H1 (cell line): ENCODE data around the gene LILRB3. TPM values are rescaled to one million over a fixed set of nuclear protein-coding genes. Genes with fewer than 3 reads are reported as not detected.

Experiments
- CTCF ChIA-PET: fragments of 300-600 bp; sonication (Branson Sonifier 250); formaldehyde crosslinking; loops from one replicate; lab custom pipeline; 2021; ENCODE audit not compliant: partially characterized antibody; lab: Charles Lee
- POLR2A ChIA-PET: fragments of 300-600 bp; sonication (Branson Sonifier 250); formaldehyde crosslinking; loops from one replicate; lab custom pipeline; 2021; ENCODE audit warnings: inconsistent platforms; ENCODE audit not compliant: partially characterized antibody; lab: Charles Lee
- DNase-seq, 2 experiments: peaks; one replicate each; pipeline versions ENCODE4 v3.0.0 to v3.0.0-alpha.2; 2010 to 2022; ENCODE audit warnings: low spot score in 2 of 2, low read depth in 1 of 2, mixed read lengths in 1 of 2
- FAIRE-seq: peaks from 2 replicates; lab custom pipeline; 2011; peaks lifted over from hg19 to GRCh38; lab: Jason Lieb, UNC
- H2AFZ ChIP-seq: 2 replicates; pipeline ENCODE4 v1.8.1; 2012; ENCODE audit warnings: low read length, inconsistent platforms
- H2AK5ac ChIP-seq: 2 replicates; pipeline ENCODE4 v1.6.1; 2013; ENCODE audit warnings: low read depth, low read length
- H2BK120ac ChIP-seq: replicated peaks from 2 replicates; pipeline ENCODE3; 2013; ENCODE audit warnings: low read depth, low read length, inconsistent platforms
- H2BK12ac ChIP-seq: 2 replicates; pipeline ENCODE4 v1.6.1; 2013; ENCODE audit warnings: low read depth, low read length
- H2BK15ac ChIP-seq: 2 replicates; pipeline ENCODE4 v1.6.1; 2013; ENCODE audit warnings: low read length
- H2BK20ac ChIP-seq: 2 replicates; pipeline ENCODE4 v1.6.1; 2013; ENCODE audit warnings: low read length
- H2BK5ac ChIP-seq: 2 replicates; pipeline ENCODE4 v1.6.1; 2013; ENCODE audit warnings: low read depth, low read length
- H3K14ac ChIP-seq: 2 replicates; pipeline ENCODE4 v1.6.1; 2013; ENCODE audit warnings: inconsistent platforms; ENCODE audit not compliant: insufficient read length
- H3K18ac ChIP-seq: 2 replicates; pipeline ENCODE4 v1.6.1; 2013; ENCODE audit warnings: low read length; ENCODE audit errors: extremely low read depth
- H3K23ac ChIP-seq: 2 replicates; pipeline ENCODE4 v1.6.1; 2013; ENCODE audit warnings: inconsistent platforms; ENCODE audit not compliant: insufficient read length
- H3K23me2 ChIP-seq: 2 replicates; pipeline ENCODE4 v1.6.1; 2013; ENCODE audit warnings: low read depth, low read length
- H3K27ac ChIP-seq: 2 replicates; pipeline ENCODE4 v1.6.1; 2011; ENCODE audit warnings: low read depth, low read length, inconsistent platforms
- H3K27me3 ChIP-seq, 4 experiments: replicated peaks in 1 of 4; 1 replicate in 1 of 4; 2 replicates in 3 of 4; pipeline versions ENCODE4 v1.6.1 to v1.8.1; 2011 to 2013; ENCODE audit warnings: low read length in 3 of 4, mild to moderate bottlenecking in 3 of 4, inconsistent platforms in 2 of 4, mixed read lengths in 2 of 4, moderate library complexity in 1 of 4; ENCODE audit not compliant: control insufficient read depth in 3 of 4, insufficient read depth in 3 of 4; ENCODE audit errors: extremely low read depth in 1 of 4
- H3K36me3 ChIP-seq, 4 experiments: 2 replicates each; pipeline versions ENCODE4 v1.6.1 to v1.8.1; 2011 to 2013; ENCODE audit warnings: mild to moderate bottlenecking in 4 of 4, low read length in 3 of 4, moderate library complexity in 2 of 4, control low read depth in 1 of 4, inconsistent platforms in 1 of 4; ENCODE audit not compliant: insufficient read depth in 4 of 4, control insufficient read depth in 2 of 4
- H3K4ac ChIP-seq: replicated peaks from 2 replicates; pipeline ENCODE3; 2013; ENCODE audit warnings: low read length, low read depth, mixed read lengths, inconsistent platforms; ENCODE audit not compliant: insufficient read length
- H3K4me1 ChIP-seq, 4 experiments: replicated peaks in 1 of 4; 1 replicate in 1 of 4; 2 replicates in 3 of 4; pipeline versions ENCODE4 v1.6.1 to v1.8.1; 2011 to 2013; ENCODE audit warnings: low read length in 3 of 4, inconsistent platforms in 2 of 4, mixed read lengths in 1 of 4; ENCODE audit not compliant: insufficient read depth in 4 of 4, control insufficient read depth in 3 of 4
- H3K4me2 ChIP-seq, 2 experiments: 2 replicates each; pipeline versions ENCODE4 v1.6.1 to v1.8.1; 2011 to 2013; ENCODE audit warnings: low read depth in 2 of 2, low read length in 2 of 2, control low read depth in 1 of 2, inconsistent platforms in 1 of 2, mild to moderate bottlenecking in 1 of 2; ENCODE audit not compliant: insufficient read depth in 1 of 2
- H3K4me3 ChIP-seq, 4 experiments: fragments of 200-600, 300-600 bp in 1 of 4; sonication (generic), shearing (Covaris generic), sonication (Bioruptor Twin) in 1 of 4; 2 replicates each; pipeline versions ENCODE4 v1.5.1 to v1.8.1; 2011 to 2016; ENCODE audit warnings: low read length in 4 of 4, low read depth in 3 of 4, control low read depth in 2 of 4, inconsistent platforms in 2 of 4, mild to moderate bottlenecking in 2 of 4, mixed read lengths in 1 of 4, moderate library complexity in 1 of 4; ENCODE audit not compliant: insufficient read depth in 2 of 4; ENCODE audit errors: extremely low read depth in 1 of 4
- H3K56ac ChIP-seq: replicated peaks from 2 replicates; pipeline ENCODE3; 2013; ENCODE audit warnings: low read depth, mild to moderate bottlenecking, mixed read lengths, low read length, inconsistent platforms; ENCODE audit not compliant: insufficient read length
- H3K79me1 ChIP-seq: 2 replicates; pipeline ENCODE4 v1.6.1; 2013; ENCODE audit warnings: low read depth, low read length, control low read depth
- H3K79me2 ChIP-seq, 2 experiments: 2 replicates each; pipeline versions ENCODE4 v1.6.1 to v1.8.1; 2012 to 2013; ENCODE audit warnings: low read length in 2 of 2, mild to moderate bottlenecking in 2 of 2, inconsistent platforms in 1 of 2; ENCODE audit not compliant: insufficient read depth in 2 of 2, control insufficient read depth in 1 of 2
- H3K9ac ChIP-seq, 4 experiments: replicated peaks in 1 of 4; 1 replicate in 1 of 4; 2 replicates in 3 of 4; pipeline versions ENCODE4 v1.6.1 to v1.8.1; 2011 to 2013; ENCODE audit warnings: low read depth in 3 of 4, low read length in 3 of 4, control low read depth in 2 of 4, mild to moderate bottlenecking in 2 of 4, moderate library complexity in 2 of 4, inconsistent platforms in 1 of 4; ENCODE audit errors: extremely low read depth in 1 of 4
- H3K9me3 ChIP-seq, 2 experiments: 2 replicates each; pipeline versions ENCODE4 v1.6.1 to v1.8.1; 2012 to 2013; ENCODE audit warnings: mild to moderate bottlenecking in 2 of 2, moderate library complexity in 2 of 2, control low read depth in 1 of 2, inconsistent platforms in 1 of 2, low read depth in 1 of 2, low read length in 1 of 2, mixed read lengths in 1 of 2; ENCODE audit not compliant: insufficient read depth in 2 of 2
- H4K20me1 ChIP-seq, 2 experiments: replicated peaks in 1 of 2; 2 replicates each; pipeline versions ENCODE3 to v1.8.1; 2011 to 2013; ENCODE audit warnings: inconsistent platforms in 2 of 2, low read length in 2 of 2, mild to moderate bottlenecking in 1 of 2; ENCODE audit not compliant: insufficient read depth in 2 of 2, control insufficient read depth in 1 of 2
- H4K5ac ChIP-seq: 2 replicates; pipeline ENCODE4 v1.6.1; 2013; ENCODE audit warnings: low read length, low read depth, mixed read lengths, inconsistent platforms; ENCODE audit not compliant: insufficient read length
- H4K8ac ChIP-seq: 2 replicates; pipeline ENCODE4 v1.8.0; 2013; ENCODE audit warnings: mild to moderate bottlenecking, moderate library complexity, low read length, inconsistent platforms; ENCODE audit not compliant: insufficient read depth; ENCODE audit errors: extremely low read depth
- H4K91ac ChIP-seq: replicated peaks from 2 replicates; pipeline ENCODE3; 2013; ENCODE audit warnings: low read length, mixed read lengths, inconsistent platforms; ENCODE audit not compliant: insufficient read length
- JUND ChIP-seq: IDR thresholded peaks from 2 replicates; pipeline ENCODE4 v1.6.1; 2011; ENCODE audit warnings: mild to moderate bottlenecking, improper control_type of control experiment, low read length
- WGBS, 2 experiments: shearing (Covaris generic) in 1 of 2; methylation state at CpG; one replicate each; pipeline versions ENCODE4 v1.1.6 to v1.1.7; 2013 to 2015; ENCODE audit warnings: low lambda C conversion rate in 2 of 2, mixed read lengths in 2 of 2, inconsistent platforms in 1 of 2, low coverage in 1 of 2, missing lambda C conversion rate in 1 of 2; ENCODE audit not compliant: insufficient replicate concordance in 2 of 2, insufficient coverage in 1 of 2, insufficient read length in 1 of 2; ENCODE audit errors: extremely low coverage in 1 of 2, missing lambda C conversion rate in 1 of 2; 5-methylcytosine and 5-hydroxymethylcytosine counted together
- polyA plus RNA-seq, 7 experiments: library from polyadenylated mRNA; depleted of rRNA in 3 of 7; stranded (reverse) in 5 of 7; unstranded in 2 of 7; fragments of >200 nt in 5 of 7; fragments of 200-250 nt in 2 of 7; gene quantifications; 1 replicate in 5 of 7; 2 replicates in 1 of 7; 4 replicates in 1 of 7; pipeline versions ENCODE4 v1.2.1 to v1.2.3, GENCODE V29; 2011 to 2013; ENCODE audit warnings: missing spikeins in 2 of 7, mixed read lengths in 2 of 7
- total RNA-seq: library from RNA; stranded (reverse); fragmentation: NEBNext Ultra II Directional; extraction: Animal tissue kit (Norgen Biotek cat#: 25700); gene quantifications from 2 replicates; pipeline ENCODE4 v1.2.1, GENCODE V29; 2021

Gene LILRB3
- total and polyA plus RNA-seq, 2 of the 8 experiments (the other 6 are each of a cell fraction or from before 2014, with no cell fraction given), result not detected

GRCh38 chr19:54252845-54253244 is 30.0 kb upstream of the LILRB3 start:
- H3K23ac ChIP-seq, result no peak overlapping the region
- no peak overlapping the region for H3K18ac ChIP-seq
- no peak overlapping the region for H4K91ac ChIP-seq
- H2BK12ac ChIP-seq, result peak overlapping the region; percentile 80; the same call in 1 of the 2 replicates
- no peak overlapping the region for H4K5ac ChIP-seq
- H3K79me1 ChIP-seq, result no peaks in the 10 kb centered on the region
- no peak overlapping the region for H3K27ac ChIP-seq
- no peak overlapping the region for H2AFZ ChIP-seq
- H2BK15ac ChIP-seq, result no peak overlapping the region
- DNase-seq, result no peak
- no peak overlapping the region for H2BK20ac ChIP-seq
- no peaks in the 10 kb centered on the region for H4K20me1 ChIP-seq
- no peak for TF ChIP-seq JUND
- peaks cover 0 to 13% (median 1%) of the 10 kb centered on the region in 4 experiments; a peak in 4 of 7 replicates for H3K4me1 ChIP-seq
- FAIRE-seq, result no peak
- H2BK5ac ChIP-seq, result no peak overlapping the region
- no peak overlapping the region for H3K4ac ChIP-seq
- no peak overlapping the region for H4K8ac ChIP-seq
- CTCF ChIA-PET, result interaction anchor here (1.1 kb wide), 2 partner anchors 13 to 87 kb away, joined by 3 to 8 read pairs; no protein-coding TSS in a partner anchor
- H2BK120ac ChIP-seq, result no peak overlapping the region
- H3K9ac ChIP-seq, result no peak overlapping the region
- WGBS, 2 experiments, result 93% methylated on average over 11 of the region's 11 CpGs; no CpG with 5 or more reads in 1 of the 2 experiments
- H3K9me3 ChIP-seq, result no peaks in the 10 kb centered on the region
- no peak overlapping the region for H2AK5ac ChIP-seq
- H3K27me3 ChIP-seq, result no peaks in the 10 kb centered on the region; a peak in 1 of 7 replicates
- H3K4me2 ChIP-seq, result no peak overlapping the region
- no peak overlapping the region for H3K56ac ChIP-seq
- H3K36me3 ChIP-seq, result no peaks in the 10 kb centered on the region
- H3K4me3 ChIP-seq, result no peak overlapping the region
- H3K79me2 ChIP-seq, result no peaks in the 10 kb centered on the region
- H3K23me2 ChIP-seq, result no peaks in the 10 kb centered on the region
- POLR2A ChIA-PET, result interaction anchor here (1.0 to 2.2 kb wide), 3 partner anchors 48 to 83 kb away, joined by 3 to 9 read pairs (median 4); no protein-coding TSS in a partner anchor
- no peak overlapping the region for H3K14ac ChIP-seq
